Endodermal cell (in vitro differentiated cells): Measurements from ENCODE around the gene PRPH. TPM values are rescaled to one million over a fixed set of nuclear protein-coding genes. Genes with fewer than 3 reads are reported as not detected.
"Not testable (repeated sequence)": the region's sequence is repeated elsewhere in the genome, so short reads cannot be mapped to it uniquely, and the experiment has no call there.

Source experiments
- DNase-seq: peaks from one replicate; pipeline ENCODE4 v3.0.0-alpha.2; 2017
- H3K27ac ChIP-seq: 2 replicates; pipeline ENCODE4 v1.5.1; 2013; ENCODE audit warnings: mild to moderate bottlenecking, low read depth, low read length, moderate library complexity
- H3K27me3 ChIP-seq: 2 replicates; pipeline ENCODE4 v1.6.1; 2013; ENCODE audit warnings: mild to moderate bottlenecking, low read length, moderate library complexity; ENCODE audit not compliant: insufficient read depth, control insufficient read depth, poor library complexity, severe bottlenecking
- H3K36me3 ChIP-seq: 2 replicates; pipeline ENCODE4 v1.7.0; 2013; ENCODE audit warnings: mild to moderate bottlenecking, low read length, moderate library complexity; ENCODE audit not compliant: control insufficient read depth, insufficient read depth
- H3K4me1 ChIP-seq: one replicate; pipeline ENCODE4 v1.7.0; 2013; ENCODE audit warnings: low read length; ENCODE audit not compliant: control insufficient read depth, insufficient read depth
- H3K4me3 ChIP-seq: 2 replicates; pipeline ENCODE4 v1.5.1; 2013; ENCODE audit warnings: mild to moderate bottlenecking, low read length, moderate library complexity
- H3K9ac ChIP-seq: 2 replicates; pipeline ENCODE4 v1.6.1; 2013; ENCODE audit warnings: mild to moderate bottlenecking, low read length, moderate library complexity; ENCODE audit not compliant: poor library complexity, severe bottlenecking; ENCODE audit errors: extremely low read depth
- H3K9me3 ChIP-seq: 2 replicates; pipeline ENCODE4 v1.6.1; 2013; ENCODE audit warnings: mild to moderate bottlenecking, low read length, moderate library complexity; ENCODE audit not compliant: control insufficient read depth
- H3K27ac Mint-ChIP-seq: 2 replicates; pipeline ENCODE4 v1.8.0; 2020; ENCODE audit warnings: mixed read lengths
- H3K27me3 Mint-ChIP-seq: 2 replicates; pipeline ENCODE4 v1.8.0; 2021; ENCODE audit warnings: mild to moderate bottlenecking, mixed read lengths; ENCODE audit not compliant: insufficient read depth
- H3K36me3 Mint-ChIP-seq: 2 replicates; pipeline ENCODE4 v1.8.0; 2020; ENCODE audit warnings: low read depth, mixed read lengths
- H3K4me1 Mint-ChIP-seq: 2 replicates; pipeline ENCODE4 v1.8.0; 2020; ENCODE audit warnings: mixed read lengths
- H3K4me3 Mint-ChIP-seq: 2 replicates; pipeline ENCODE4 v1.8.0; 2020; ENCODE audit warnings: mild to moderate bottlenecking, moderate library complexity, mixed read lengths
- H3K9me3 Mint-ChIP-seq: 2 replicates; pipeline ENCODE4 v1.8.0; 2020; ENCODE audit warnings: mild to moderate bottlenecking, mixed read lengths
- WGBS, 2 experiments: methylation state at CpG; one replicate each; pipeline versions ENCODE4 v1.1.5 to v1.1.7; 2013; ENCODE audit warnings: missing lambda C conversion rate in 2 of 2, mixed read lengths in 1 of 2; ENCODE audit not compliant: insufficient coverage in 1 of 2, insufficient read length in 1 of 2; 5-methylcytosine and 5-hydroxymethylcytosine counted together
- total RNA-seq, 2 donors: library from RNA; stranded (reverse); fragmentation: NEBNext Ultra II Directional in 1 of 2; extraction: Animal tissue kit (Norgen Biotek cat#: 25700) in 1 of 2; gene quantifications; 2 replicates in 1 of 2; 3 replicates in 1 of 2; pipeline ENCODE4 v1.2.1, GENCODE V29; 2021
- TF ChIP-seq, protein P1 (sequence below): fragments of 200-600 bp; sonication (generic); conservative IDR thresholded peaks from 2 replicates; pipeline ENCODE4 v1.5.0; 2021; ENCODE audit warnings: antibody characterized with exemption, mild to moderate bottlenecking

Gene PRPH
- total RNA-seq, 2 donors from 2014 or later = 0.42 to 0.51 TPM

DNA sequence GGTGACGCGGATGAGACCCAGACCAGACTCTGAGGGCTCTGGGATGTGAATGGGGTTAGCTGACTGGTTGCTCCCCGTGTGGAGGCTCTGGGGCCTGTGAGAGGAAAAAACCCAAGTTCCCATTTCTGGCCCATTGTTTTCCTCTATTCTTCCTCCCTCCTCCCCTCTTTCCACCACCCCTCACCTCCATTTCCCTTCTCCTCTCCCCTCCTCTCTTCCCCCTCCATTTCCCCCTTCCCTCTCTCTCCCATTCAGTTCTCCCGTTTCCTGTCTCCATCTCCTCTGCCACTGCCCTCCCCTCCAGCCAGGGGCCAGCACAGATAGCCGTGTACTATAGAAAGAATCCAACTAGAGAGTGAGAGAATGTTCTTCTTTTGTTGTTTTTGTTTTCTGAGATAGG, 12.6 kb upstream of the PRPH start:
- no peak overlapping the region for H3K4me3 ChIP-seq
- Mint-ChIP-seq H3K4me1 (peaks cover 24% of the 10 kb centered on the region), H3K9me3 (peaks cover 7% of the 10 kb centered on the region), H3K27me3 (peaks cover 10% of the 10 kb centered on the region), H3K27ac (peak overlapping the region; percentile 63), H3K4me3 (no peak overlapping the region), H3K36me3 (no peaks in the 10 kb centered on the region)
- no peaks in the 10 kb centered on the region for H3K36me3 ChIP-seq
- peaks cover 4% of the 10 kb centered on the region for H3K27me3 ChIP-seq
- peaks cover 5% of the 10 kb centered on the region for H3K4me1 ChIP-seq
- no peak overlapping the region for H3K9ac ChIP-seq
- H3K27ac ChIP-seq = no peak overlapping the region
- no peak for DNase-seq
- 84% methylated on average over 5 of the region's 5 CpGs; no CpG with 5 or more reads in 1 of the 2 experiments for WGBS, 2 experiments
- no peaks in the 10 kb centered on the region for H3K9me3 ChIP-seq
- TF ChIP-seq, protein P1, sequence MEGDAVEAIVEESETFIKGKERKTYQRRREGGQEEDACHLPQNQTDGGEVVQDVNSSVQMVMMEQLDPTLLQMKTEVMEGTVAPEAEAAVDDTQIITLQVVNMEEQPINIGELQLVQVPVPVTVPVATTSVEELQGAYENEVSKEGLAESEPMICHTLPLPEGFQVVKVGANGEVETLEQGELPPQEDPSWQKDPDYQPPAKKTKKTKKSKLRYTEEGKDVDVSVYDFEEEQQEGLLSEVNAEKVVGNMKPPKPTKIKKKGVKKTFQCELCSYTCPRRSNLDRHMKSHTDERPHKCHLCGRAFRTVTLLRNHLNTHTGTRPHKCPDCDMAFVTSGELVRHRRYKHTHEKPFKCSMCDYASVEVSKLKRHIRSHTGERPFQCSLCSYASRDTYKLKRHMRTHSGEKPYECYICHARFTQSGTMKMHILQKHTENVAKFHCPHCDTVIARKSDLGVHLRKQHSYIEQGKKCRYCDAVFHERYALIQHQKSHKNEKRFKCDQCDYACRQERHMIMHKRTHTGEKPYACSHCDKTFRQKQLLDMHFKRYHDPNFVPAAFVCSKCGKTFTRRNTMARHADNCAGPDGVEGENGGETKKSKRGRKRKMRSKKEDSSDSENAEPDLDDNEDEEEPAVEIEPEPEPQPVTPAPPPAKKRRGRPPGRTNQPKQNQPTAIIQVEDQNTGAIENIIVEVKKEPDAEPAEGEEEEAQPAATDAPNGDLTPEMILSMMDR = no peak

DNA sequence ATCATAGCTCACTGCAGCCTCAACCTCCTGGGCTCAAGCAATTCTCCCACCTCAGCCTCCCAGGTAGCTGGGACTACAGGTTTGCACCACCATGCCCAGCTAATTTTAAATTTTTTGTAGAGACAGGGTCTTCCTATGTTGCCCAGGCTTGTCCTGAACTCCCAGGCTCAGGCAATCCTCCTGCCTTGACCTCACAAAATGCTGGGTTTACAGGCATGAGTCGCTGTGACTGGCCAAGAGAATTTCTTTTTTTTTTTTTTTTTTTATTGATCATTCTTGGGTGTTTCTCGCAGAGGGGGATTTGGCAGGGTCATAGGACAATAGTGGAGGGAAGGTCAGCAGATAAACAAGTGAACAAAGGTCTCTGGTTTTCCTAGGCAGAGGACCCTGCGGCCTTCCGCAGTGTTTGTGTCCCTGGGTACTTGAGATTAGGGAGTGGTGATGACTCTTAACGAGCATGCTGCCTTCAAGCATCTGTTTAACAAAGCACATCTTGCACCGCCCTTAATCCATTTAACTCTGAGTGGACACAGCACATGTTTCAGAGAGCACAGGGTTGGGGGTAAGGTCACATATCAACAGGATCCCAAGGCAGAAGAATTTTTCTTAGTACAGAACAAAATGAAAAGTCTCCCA, 12.1 kb upstream of the PRPH start:
- 100% methylated on average over 1 of the region's 6 CpGs; no CpG with 5 or more reads in 1 of the 2 experiments for WGBS, 2 experiments
- not testable (repeated sequence) for H3K9me3 Mint-ChIP-seq, H3K4me3 Mint-ChIP-seq

DNA sequence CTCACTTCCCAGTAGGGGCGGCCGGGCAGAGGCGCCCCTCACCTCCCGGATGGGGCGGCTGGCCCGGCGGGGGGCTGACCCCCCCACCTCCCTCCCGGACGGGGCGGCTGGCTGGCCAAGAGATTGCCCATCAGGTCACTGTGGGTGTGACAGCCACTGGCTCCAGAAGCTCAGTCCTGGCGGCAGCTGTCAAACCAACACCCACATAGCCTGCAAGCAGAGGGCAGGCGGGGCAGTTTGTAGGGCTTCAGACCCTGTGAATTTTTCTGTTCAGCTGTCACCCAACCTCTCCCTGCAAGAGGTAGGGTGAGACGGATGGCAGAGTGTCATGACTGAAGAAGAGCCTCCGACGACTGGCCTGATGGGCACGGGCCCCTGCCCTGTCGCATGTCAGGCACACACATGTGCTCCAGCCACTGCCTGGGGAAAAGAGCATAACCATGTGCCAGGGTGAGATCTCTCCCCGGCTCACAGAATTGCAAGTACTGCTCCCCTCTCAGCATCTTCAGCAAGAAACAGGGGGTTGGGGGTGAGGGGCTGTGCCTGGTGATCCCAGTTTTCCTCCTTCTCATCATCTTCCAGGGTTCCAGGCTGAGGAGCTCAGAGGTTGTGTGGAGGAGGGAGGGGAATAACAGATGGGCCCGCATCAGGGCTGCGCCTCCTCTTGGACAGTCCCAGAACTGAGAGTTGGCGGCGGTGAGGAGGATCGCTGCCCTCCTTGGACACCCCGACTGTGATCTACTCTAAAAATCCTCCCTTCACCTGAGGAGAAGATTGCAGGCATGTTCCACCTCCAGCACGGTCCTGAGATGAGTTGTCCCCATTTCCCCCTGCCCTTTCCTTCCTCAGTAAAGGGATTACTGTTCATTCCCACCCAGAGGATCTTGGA, 11.2 kb upstream of the PRPH start:
- Mint-ChIP-seq H3K9me3 (peaks cover 7% of the 10 kb centered on the region), H3K27me3 (peaks cover 14% of the 10 kb centered on the region), H3K27ac (no peak overlapping the region), H3K36me3 (no peaks in the 10 kb centered on the region), H3K4me3 (no peak overlapping the region), H3K4me1 (peaks cover 24% of the 10 kb centered on the region)
- WGBS, 2 experiments = 87 to 92% methylated on average over 5 to 21 of the region's 25 CpGs
- TF ChIP-seq, protein P1 = peak; percentile 59
- peaks cover 5% of the 10 kb centered on the region for H3K4me1 ChIP-seq
- H3K27me3 ChIP-seq = peaks cover 8% of the 10 kb centered on the region
- H3K27ac ChIP-seq = no peak overlapping the region
- DNase-seq = peak; percentile 73
- H3K4me3 ChIP-seq = no peak overlapping the region
- no peak overlapping the region for H3K9ac ChIP-seq
- H3K9me3 ChIP-seq = no peaks in the 10 kb centered on the region
- H3K36me3 ChIP-seq = no peaks in the 10 kb centered on the region

More for the DNA sequence above, 12.1 kb upstream of the PRPH start:
- H3K36me3 ChIP-seq, H3K9me3 ChIP-seq, DNase-seq, H3K36me3 Mint-ChIP-seq, H3K27me3 ChIP-seq, H3K9ac ChIP-seq, H3K4me3 ChIP-seq, H3K27ac ChIP-seq, H3K4me1 ChIP-seq: not testable (repeated sequence)
- Mint-ChIP-seq H3K4me1 (peaks cover 24% of the 10 kb centered on the region), H3K27ac (peak overlapping the region; percentile 63), H3K27me3 (peaks cover 10% of the 10 kb centered on the region)
